Stimulated activated memory B cell treated with anti-CD40 and anti-IgM and Interleukin-4, amounts not matched to agents 10 μg/mL and 1 μg/mL and 100 μg/mL, for 72 hours (primary cell): ENCODE results near the gene MAML1.

Experiments
- ATAC-seq: fragments of 150-1000 bp; cut with Tn5 transposase; 2 replicates; pipeline ENCODE4 v1.10.0; 2021
- H3K27ac Mint-ChIP-seq: one replicate; pipeline ENCODE4 v1.8.0; 2022; ENCODE audit warnings: mild to moderate bottlenecking, mixed read lengths
- H3K27me3 Mint-ChIP-seq: one replicate; pipeline ENCODE4 v1.8.0; 2022; ENCODE audit warnings: mixed read lengths
- H3K36me3 Mint-ChIP-seq: one replicate; pipeline ENCODE4 v1.8.0; 2022; ENCODE audit warnings: mixed read lengths
- H3K4me1 Mint-ChIP-seq: one replicate; pipeline ENCODE4 v1.8.0; 2022; ENCODE audit warnings: mixed read lengths
- H3K4me3 Mint-ChIP-seq: one replicate; pipeline ENCODE4 v1.8.0; 2022; ENCODE audit warnings: mild to moderate bottlenecking, moderate library complexity, mixed read lengths
- H3K9me3 Mint-ChIP-seq: one replicate; pipeline ENCODE4 v1.8.0; 2022; ENCODE audit warnings: mixed read lengths

The MAML1 gene

GRCh38 chr5:179815491-179816249 lies 83.0 kb downstream of the MAML1 start:
- no peaks in the 10 kb centered on the region for H3K27me3 Mint-ChIP-seq
- ATAC-seq, result no peak
- no peak overlapping the region for H3K4me3 Mint-ChIP-seq
- peaks cover 34% of the 10 kb centered on the region for H3K4me1 Mint-ChIP-seq
- H3K9me3 Mint-ChIP-seq, result no peaks in the 10 kb centered on the region
- no peak overlapping the region for H3K27ac Mint-ChIP-seq
- peaks cover 12% of the 10 kb centered on the region for H3K36me3 Mint-ChIP-seq

GRCh38 chr5:179816401-179816795 lies 83.8 kb downstream of the MAML1 start:
- H3K27ac Mint-ChIP-seq, result no peak overlapping the region
- H3K9me3 Mint-ChIP-seq, result no peaks in the 10 kb centered on the region
- peak overlapping the region; percentile 29 for H3K4me3 Mint-ChIP-seq
- no peaks in the 10 kb centered on the region for H3K27me3 Mint-ChIP-seq
- peaks cover 12% of the 10 kb centered on the region for H3K36me3 Mint-ChIP-seq
- peaks cover 34% of the 10 kb centered on the region for H3K4me1 Mint-ChIP-seq
- no peak for ATAC-seq

GRCh38 chr5:179816796-179817469 lies 84.3 kb downstream of the MAML1 start:
- H3K4me3 Mint-ChIP-seq, result peak overlapping the region; percentile 69
- H3K9me3 Mint-ChIP-seq, result no peaks in the 10 kb centered on the region
- H3K27ac Mint-ChIP-seq, result peak overlapping the region; percentile 98
- ATAC-seq, result no peak
- H3K4me1 Mint-ChIP-seq, result peaks cover 37% of the 10 kb centered on the region
- H3K36me3 Mint-ChIP-seq, result peaks cover 12% of the 10 kb centered on the region
- H3K27me3 Mint-ChIP-seq, result no peaks in the 10 kb centered on the region

DNA sequence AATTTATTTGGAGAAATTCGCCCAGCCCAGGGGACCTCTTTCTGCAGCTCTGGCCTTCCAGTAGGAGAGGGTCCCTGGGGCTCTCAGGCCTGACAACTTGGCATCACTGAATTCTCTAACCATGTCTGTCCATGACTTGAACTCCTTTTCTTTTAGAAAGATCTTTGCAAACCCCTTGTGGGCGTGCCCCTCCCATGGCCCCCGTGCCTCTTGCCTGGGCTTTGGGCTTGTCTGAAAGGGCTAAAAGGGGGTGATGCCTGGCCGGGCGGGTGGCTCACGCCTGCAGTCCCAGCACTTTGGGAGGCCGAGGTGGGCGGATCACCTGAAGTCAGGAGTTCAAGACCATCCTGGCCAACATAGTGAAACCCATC lies 84.8 kb downstream of the MAML1 start:
- peak overlapping the region; percentile 98 for H3K27ac Mint-ChIP-seq
- H3K4me3 Mint-ChIP-seq, result peak overlapping the region; percentile 69
- H3K27me3 Mint-ChIP-seq, result no peaks in the 10 kb centered on the region
- H3K4me1 Mint-ChIP-seq, result peaks cover 43% of the 10 kb centered on the region
- ATAC-seq, result no peak
- no peaks in the 10 kb centered on the region for H3K9me3 Mint-ChIP-seq
- H3K36me3 Mint-ChIP-seq, result peaks cover 18% of the 10 kb centered on the region

- peaks cover 49% of the 10 kb centered on the region for H3K4me1 Mint-ChIP-seq
- peak overlapping the region; percentile 82 for H3K4me3 Mint-ChIP-seq
- no peaks in the 10 kb centered on the region for H3K27me3 Mint-ChIP-seq
- peak overlapping the region; percentile 98 for H3K27ac Mint-ChIP-seq
- H3K36me3 Mint-ChIP-seq, result peaks cover 24% of the 10 kb centered on the region
- H3K9me3 Mint-ChIP-seq, result no peaks in the 10 kb centered on the region
- no peak for ATAC-seq
These were observed 85.5 kb downstream of the MAML1 start for GRCh38 chr5:179817890-179818745.

GRCh38 chr5:179818746-179819295 lies 86.2 kb downstream of the MAML1 start:
- H3K36me3 Mint-ChIP-seq, result peaks cover 31% of the 10 kb centered on the region
- H3K27me3 Mint-ChIP-seq, result no peaks in the 10 kb centered on the region
- peak; percentile 87 for ATAC-seq
- no peaks in the 10 kb centered on the region for H3K9me3 Mint-ChIP-seq
- H3K4me3 Mint-ChIP-seq, result peak overlapping the region; percentile 82
- H3K27ac Mint-ChIP-seq, result peak overlapping the region; percentile 98
- peaks cover 55% of the 10 kb centered on the region for H3K4me1 Mint-ChIP-seq

GRCh38 chr5:179819296-179820126 lies 86.9 kb downstream of the MAML1 start:
- Mint-ChIP-seq H3K27ac (peak overlapping the region; percentile 98), H3K4me3 (peak overlapping the region; percentile 82), H3K4me1 (peaks cover 62% of the 10 kb centered on the region), H3K27me3 (no peaks in the 10 kb centered on the region), H3K9me3 (no peaks in the 10 kb centered on the region), H3K36me3 (peaks cover 38% of the 10 kb centered on the region)
- peak; percentile 45 for ATAC-seq

- H3K27me3 Mint-ChIP-seq, result no peaks in the 10 kb centered on the region
- H3K27ac Mint-ChIP-seq, result peak overlapping the region; percentile 98
- H3K4me3 Mint-ChIP-seq, result peak overlapping the region; percentile 82
- H3K4me1 Mint-ChIP-seq, result peaks cover 68% of the 10 kb centered on the region
- no peaks in the 10 kb centered on the region for H3K9me3 Mint-ChIP-seq
- ATAC-seq, result no peak
- peaks cover 44% of the 10 kb centered on the region for H3K36me3 Mint-ChIP-seq
These were observed 87.5 kb downstream of the MAML1 start for GRCh38 chr5:179820127-179820482.

DNA sequence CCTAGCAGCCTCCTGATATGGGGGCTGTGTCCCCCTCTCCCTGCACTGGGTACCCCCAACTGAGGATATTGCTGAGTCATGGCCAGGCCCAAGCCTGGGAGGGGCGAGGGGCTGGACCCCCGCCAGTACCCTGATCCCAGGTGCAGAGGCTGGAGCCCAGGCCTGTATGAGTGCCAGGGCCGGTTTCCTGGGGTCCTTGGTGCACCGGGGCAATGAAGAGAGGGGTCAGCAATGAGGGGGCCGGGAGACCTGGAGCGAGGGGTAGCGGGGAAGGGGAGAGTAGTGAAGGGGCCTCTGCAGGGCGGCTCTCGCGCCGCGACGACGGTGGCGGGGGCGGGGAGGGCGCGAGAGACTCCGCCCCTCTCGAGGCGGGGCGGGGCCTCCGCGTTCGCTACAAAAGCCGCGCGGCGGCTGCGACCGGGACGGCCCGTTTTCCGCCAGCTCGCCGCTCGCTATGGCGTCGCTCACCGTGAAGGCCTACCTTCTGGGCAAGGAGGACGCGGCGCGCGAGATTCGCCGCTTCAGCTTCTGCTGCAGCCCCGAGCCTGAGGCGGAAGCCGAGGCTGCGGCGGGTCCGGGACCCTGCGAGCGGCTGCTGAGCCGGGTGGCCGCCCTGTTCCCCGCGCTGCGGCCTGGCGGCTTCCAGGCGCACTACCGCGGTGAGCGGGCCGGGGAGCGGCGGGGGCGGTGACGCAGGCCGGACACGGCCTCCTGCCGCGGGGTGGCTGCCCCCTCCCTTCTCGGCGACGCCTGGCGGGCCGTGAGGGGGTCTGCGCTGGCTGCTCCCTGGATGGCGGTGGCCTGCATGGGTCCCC lies 88.1 kb downstream of the MAML1 start, which contains the start of gene SQSTM1:
Gene SQSTM1 (plus strand): TSS at position 423 of the 815 bp plus-strand sequence. CDS start 32 bp downstream, at position 455.
- H3K4me3 Mint-ChIP-seq, result peak within 1 kb of the TSS; percentile 96
- H3K27ac Mint-ChIP-seq, result peak within 1 kb of the TSS; percentile 98
- H3K4me1 Mint-ChIP-seq, result peaks cover 73% of the 10 kb centered on the region
- H3K36me3 Mint-ChIP-seq, result peaks cover 48% of the 10 kb centered on the region
- peak; percentile 69 for ATAC-seq
- H3K9me3 Mint-ChIP-seq, result no peaks in the 10 kb centered on the region
- H3K27me3 Mint-ChIP-seq, result no peaks in the 10 kb centered on the region

- Mint-ChIP-seq H3K9me3 (no peaks in the 10 kb centered on the region), H3K27me3 (no peaks in the 10 kb centered on the region), H3K4me1 (peaks cover 74% of the 10 kb centered on the region), H3K27ac (peak overlapping the region; percentile 98), H3K4me3 (peak overlapping the region; percentile 96), H3K36me3 (peaks cover 52% of the 10 kb centered on the region)
- peak; percentile 77 for ATAC-seq
These were observed 88.9 kb downstream of the MAML1 start for GRCh38 chr5:179821298-179822058.

GRCh38 chr5:179822059-179822432 lies 89.4 kb downstream of the MAML1 start:
- Mint-ChIP-seq H3K36me3 (peaks cover 58% of the 10 kb centered on the region), H3K9me3 (no peaks in the 10 kb centered on the region), H3K4me1 (peaks cover 74% of the 10 kb centered on the region), H3K4me3 (peak overlapping the region; percentile 96), H3K27ac (peak overlapping the region; percentile 98), H3K27me3 (no peaks in the 10 kb centered on the region)
- no peak for ATAC-seq

- Mint-ChIP-seq H3K4me3 (peak overlapping the region; percentile 96), H3K36me3 (peaks cover 60% of the 10 kb centered on the region), H3K27me3 (no peaks in the 10 kb centered on the region), H3K9me3 (no peaks in the 10 kb centered on the region), H3K27ac (peak overlapping the region; percentile 98), H3K4me1 (peaks cover 69% of the 10 kb centered on the region)
- no peak for ATAC-seq
These were observed 89.9 kb downstream of the MAML1 start for GRCh38 chr5:179822444-179822990.
